Measurements from ENCODE around the gene B3GAT2. TPM values are rescaled to one million over a fixed set of nuclear protein-coding genes. Genes with fewer than 3 reads are reported as not detected.

The B3GAT2 gene
- total RNA-seq, 1 experiment from 2014 or later: not detected

- TF ChIP-seq ZBTB33 (IDR thresholded peaks at IDR 0.05; ENCODE audit: extremely low read depth, insufficient replicate concordance, low read length) (no peak), ZFX (IDR thresholded peaks at IDR 0.05) (no peak)
These were observed 39.2 kb upstream of the B3GAT2 start (continued) for GRCh38 chr6:70996106-70996505.

DNA sequence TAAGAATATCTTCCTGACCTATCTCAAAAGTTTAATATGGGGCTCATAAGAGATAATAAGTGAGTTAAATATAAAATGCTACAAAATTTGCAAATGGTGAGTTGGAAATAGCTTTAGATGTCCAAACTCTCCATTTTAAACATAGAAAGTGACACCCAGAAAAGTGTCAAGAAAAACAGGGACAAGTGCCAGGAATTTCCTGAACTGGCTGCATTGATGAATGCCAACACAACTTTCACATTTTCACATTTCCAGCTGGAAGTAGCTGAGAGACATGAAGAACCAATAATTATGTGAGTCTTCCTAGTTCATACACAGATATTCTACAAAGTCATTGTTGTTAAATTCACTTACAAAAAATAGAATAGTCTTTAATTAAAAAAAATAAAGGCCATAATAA is 38.6 kb upstream of the B3GAT2 start:
- DNase-seq (ENCODE audit: low read depth, low spot score): no peak

More for the DNA sequence above, 38.6 kb upstream of the B3GAT2 start:
- Histone ChIP-seq H3K4me3 (replicated peaks in 1 of 2; ENCODE audit: low read depth in 1 of 2, low read length in 2 of 2) (no peak overlapping the region), H3K4me1 (ENCODE audit: control insufficient read depth in 1 of 2, insufficient read depth in 2 of 2, low read length in 2 of 2) (no peaks in the 10 kb centered on the region), H3K36me3 (ENCODE audit: control insufficient read depth in 1 of 2, insufficient read depth in 2 of 2, low read length in 2 of 2) (no peaks in the 10 kb centered on the region), H3K9me2 (ENCODE audit: insufficient read depth) (no peaks in the 10 kb centered on the region), H3K27me3 (ENCODE audit: insufficient read depth, low read length) (peaks cover 15% of the 10 kb centered on the region), H3K27ac (ENCODE audit: low read depth, low read length) (no peak overlapping the region), H3K9me3 (ENCODE audit: control insufficient read depth in 1 of 2, insufficient read depth in 1 of 2, low read depth in 1 of 2, low read length in 2 of 2) (no peaks in the 10 kb centered on the region), H3K4me2 (ENCODE audit: low read length) (no peak overlapping the region), H4K20me1 (ENCODE audit: insufficient read depth) (no peaks in the 10 kb centered on the region), H3K9ac (ENCODE audit: low read length) (no peak overlapping the region), H3K79me2 (ENCODE audit: insufficient read depth, low read length) (no peaks in the 10 kb centered on the region), H2AFZ (ENCODE audit: low read depth, low read length, poor library complexity, severe bottlenecking) (no peak overlapping the region)
- no peak for TF ChIP-seq SP1 (IDR thresholded peaks at IDR 0.05; ENCODE audit: low read depth)
- no peak for TF ChIP-seq POLR2A (IDR thresholded peaks at IDR 0.05; ENCODE audit: borderline replicate concordance, extremely low read depth, insufficient read depth, insufficient read length)
- TF ChIP-seq EZH2 (IDR thresholded peaks at IDR 0.05): no peak
- TF ChIP-seq ZNF274 (IDR thresholded peaks at IDR 0.05; ENCODE audit: low read depth, low read length): no peak
- no peak for TF ChIP-seq ZFX (IDR thresholded peaks at IDR 0.05)
- no peak for TF ChIP-seq MAX (IDR thresholded peaks at IDR 0.05)
- TF ChIP-seq TCF7L2 (IDR thresholded peaks at IDR 0.05; ENCODE audit: borderline replicate concordance, extremely low read depth, insufficient read depth, insufficient read length): no peak
- no peak for TF ChIP-seq SIN3A (IDR thresholded peaks at IDR 0.05; ENCODE audit: low read depth)
- TF ChIP-seq FOSL1 (IDR thresholded peaks at IDR 0.05; ENCODE audit: low read depth): no peak
- TF ChIP-seq ATF3 (IDR thresholded peaks at IDR 0.05): no peak
- no peak for TF ChIP-seq POLR2AphosphoS5 (IDR thresholded peaks at IDR 0.05; ENCODE audit: low read depth, low read length)
- RAD21 ChIA-PET (ENCODE audit: low non-redundant PET in 1 of 2, low total read pairs in 2 of 2, uncharacterized antibody in 2 of 2, unreplicated experiment in 2 of 2): no interaction called here
- no TSS peak for BruUV-seq (replicated peaks)
- POLR2A ChIA-PET: no interaction called here
- intact Hi-C loops (cut with micrococcal nuclease): no loop called here
- no peak for ATAC-seq
- CTCF ChIA-PET: no interaction called here
